RPMI8226 (cell line): ENCODE measurements around the gene TBC1D9.

ENCODE experiments used
- DNase-seq: peaks from one replicate; pipeline ENCODE4 v3.0.0-alpha.2; 2015

The TBC1D9 gene

DNA sequence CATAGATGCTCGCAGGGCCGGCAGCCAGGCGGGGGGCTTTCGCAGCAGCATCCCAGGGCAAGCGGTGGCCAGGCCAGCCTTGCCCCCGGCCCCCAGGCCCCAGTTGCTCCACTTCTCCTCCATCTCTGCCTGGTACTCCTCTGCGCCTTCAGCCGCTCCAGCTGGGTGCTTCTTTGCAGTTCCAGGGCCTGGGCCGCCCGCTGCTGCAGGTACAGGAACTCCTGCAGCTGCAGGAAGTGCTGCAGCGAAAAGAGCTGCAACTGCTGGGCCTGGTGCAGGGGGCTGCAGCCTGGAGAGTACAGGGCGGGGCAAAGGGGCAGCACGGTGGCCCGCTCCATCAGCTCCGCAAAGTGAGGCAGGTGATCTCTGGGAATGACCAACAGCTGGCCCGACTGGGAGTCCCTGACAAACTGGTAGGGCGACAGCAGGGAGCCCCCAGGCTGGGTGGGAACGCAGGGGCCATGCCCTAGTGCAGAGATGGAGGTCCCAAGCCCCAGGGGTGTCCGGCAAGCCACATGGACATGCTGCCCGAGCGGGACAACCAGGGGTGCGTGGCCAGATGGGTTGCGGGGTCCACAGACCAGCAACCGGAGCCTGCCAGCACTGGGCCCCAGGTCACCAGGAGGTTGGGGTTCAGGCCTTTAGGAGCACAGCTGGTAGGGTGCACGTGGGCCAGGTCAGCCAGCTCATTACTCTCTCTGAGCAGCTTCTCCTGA is 111.6 kb downstream of the TBC1D9 start:
- DNase-seq: no peak

DNA sequence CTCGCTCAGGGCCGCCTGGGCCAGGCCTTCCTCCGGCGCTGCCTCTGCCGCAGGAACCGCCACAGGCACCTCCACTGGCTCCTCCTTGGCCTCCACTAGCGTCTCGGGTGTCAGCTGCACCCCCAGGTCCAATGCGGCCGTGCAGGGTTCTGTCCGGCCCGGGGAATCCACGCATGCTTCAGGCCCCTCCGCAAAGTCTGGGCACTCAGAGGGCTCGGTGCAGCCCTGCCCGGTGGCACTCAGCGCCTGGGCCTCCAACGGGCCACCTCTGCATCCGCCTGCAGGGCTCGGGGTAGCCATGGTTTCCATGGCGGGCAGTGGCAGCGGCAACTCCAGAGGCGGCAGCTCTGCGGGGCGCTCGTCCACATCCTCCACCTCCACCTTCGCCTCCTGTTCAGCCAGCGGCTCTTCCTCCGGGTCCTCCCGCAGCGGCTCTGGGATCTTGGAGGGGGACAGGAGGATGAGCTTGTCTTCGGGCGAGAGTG is 112.6 kb downstream of the TBC1D9 start:
- DNase-seq: no peak

DNA sequence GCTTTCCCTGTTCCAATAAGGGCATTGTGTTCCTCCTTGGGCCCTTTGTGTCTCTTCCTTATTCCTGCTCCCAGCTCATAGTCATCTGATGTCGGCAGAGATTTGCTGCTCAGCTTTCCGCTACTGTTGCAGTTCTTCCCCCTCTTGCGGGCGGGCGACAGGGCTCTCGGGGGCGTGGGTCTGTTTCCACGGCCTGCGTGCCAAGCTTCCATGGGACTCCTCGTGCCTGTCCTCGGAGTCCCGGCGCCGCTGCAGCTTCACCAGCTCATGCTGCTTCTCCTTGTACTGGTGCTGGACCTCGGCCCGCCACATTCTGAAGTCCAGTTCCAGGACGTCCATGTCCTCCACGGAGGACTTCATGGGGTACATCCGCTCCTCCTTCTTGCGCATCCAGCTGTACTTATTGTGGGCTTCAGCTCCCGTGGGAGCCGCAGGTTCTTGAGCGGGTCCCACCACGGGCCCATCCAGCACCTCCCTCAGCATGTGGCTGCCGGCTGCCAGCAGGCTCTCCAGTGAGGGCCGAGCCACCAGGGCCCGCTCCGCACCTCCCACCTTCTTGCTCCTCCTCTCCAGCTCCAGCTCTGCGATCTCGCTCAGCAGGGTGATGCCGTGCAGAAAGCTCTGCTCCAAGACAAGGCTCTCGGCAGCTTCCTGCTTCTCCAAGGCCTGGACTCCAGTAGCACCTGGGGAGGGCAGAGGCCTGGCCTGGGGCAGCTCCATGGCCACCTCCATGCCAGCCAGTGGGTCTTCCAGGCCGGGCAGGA is 113.3 kb downstream of the TBC1D9 start:
- DNase-seq: no peak

DNA sequence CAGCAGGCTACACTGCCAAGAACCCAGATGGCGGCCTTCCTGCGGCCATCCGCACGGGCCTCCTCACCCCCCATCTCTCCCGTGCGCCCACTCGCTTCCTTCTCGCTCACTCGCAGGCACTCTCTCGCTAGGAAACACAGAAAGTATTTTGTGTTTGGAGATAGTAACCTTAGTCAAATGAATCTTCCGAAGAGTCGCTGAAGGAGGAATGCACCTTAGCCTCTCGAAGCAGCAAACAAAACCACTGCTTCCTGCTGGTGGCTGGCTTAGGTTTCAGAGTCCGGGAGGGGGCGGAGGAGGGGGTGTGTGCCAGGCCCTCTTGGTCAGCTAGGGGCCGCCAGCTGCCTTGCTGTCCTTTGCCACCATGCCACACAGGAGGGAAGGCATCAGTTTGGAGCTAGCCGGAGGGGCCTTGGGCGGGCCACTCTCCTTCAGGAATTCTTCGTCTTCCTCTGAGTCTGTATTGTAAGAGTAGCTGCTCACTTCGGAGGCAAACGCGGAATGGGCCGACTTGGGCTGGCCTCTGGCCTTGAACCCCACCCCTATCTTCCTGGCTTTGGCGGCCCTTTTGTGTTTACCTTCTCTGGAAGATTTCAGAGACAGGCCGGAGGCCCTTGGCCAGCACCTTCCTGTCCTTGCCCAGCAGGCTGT is 114.3 kb downstream of the TBC1D9 start:
- DNase-seq: no peak

DNA sequence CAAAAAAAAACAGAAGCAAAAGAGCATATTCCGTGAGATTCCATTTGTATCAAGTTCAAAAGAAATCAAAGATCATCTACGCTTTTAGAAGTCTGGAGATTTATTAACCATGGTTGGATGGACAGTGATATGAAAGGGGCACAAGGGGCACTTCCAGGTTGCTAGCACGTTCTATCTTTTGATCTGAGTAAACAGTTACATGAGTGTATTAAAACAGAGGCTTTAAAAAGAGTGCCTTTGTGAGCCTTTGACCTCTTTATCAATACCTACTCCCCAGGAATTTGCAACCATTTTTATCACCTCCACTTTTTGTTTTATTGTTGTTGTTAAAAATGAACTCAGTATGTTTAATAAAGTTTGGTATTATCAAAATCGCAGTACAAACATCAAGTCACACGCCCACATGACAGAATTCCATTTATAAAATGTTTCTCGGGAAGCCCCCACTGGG is 115.1 kb downstream of the TBC1D9 start:
- no peak for DNase-seq

DNA sequence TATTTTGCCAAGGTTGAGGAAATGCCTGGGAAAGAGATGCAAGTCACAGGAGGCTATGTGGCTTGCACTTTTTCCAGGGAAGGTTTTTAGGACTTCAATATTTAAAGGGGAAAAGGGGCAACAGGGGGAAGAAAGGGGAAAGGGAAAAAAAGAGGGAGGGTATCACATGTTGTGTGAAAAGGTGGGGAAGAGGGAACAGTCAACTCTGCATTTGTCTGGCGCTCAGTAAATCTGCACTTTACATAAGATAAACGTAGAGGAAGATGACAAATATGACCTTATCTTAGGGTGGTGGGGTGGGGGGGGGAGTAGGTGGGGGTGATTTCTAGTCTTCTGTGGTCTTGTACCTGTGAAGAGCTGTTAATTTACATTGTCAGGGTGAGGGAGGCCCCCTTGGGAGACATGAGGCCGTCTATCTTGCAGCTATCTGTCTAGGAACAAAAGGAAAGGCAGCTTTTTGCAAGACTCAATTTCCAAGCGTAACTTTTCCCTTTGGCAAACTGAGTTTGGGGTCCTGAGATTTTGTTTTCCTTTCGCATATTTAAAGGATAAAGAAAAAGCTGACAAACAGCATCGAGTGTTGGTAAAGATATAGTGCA is 115.9 kb downstream of the TBC1D9 start:
- no peak for DNase-seq

DNA sequence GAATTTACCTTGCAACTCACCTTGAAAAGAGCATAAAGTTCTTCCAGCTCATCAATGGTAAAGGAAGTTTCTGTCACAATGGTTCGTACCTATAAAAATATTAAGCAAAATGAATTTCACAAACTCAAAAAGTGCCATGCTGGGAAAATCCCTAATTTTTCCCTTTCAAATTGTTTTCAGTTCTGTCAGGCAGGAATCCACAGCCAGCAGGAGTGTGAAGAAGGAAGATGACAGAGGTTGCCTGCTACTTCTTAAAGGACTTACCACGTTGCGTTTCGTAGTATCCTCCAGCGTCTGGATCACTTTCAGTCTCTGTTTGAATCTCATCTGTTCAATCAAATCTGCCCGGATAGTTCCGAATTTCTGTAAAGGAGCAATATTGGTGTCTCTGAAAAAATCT is 117.1 kb downstream of the TBC1D9 start:
- no peak for DNase-seq

DNA sequence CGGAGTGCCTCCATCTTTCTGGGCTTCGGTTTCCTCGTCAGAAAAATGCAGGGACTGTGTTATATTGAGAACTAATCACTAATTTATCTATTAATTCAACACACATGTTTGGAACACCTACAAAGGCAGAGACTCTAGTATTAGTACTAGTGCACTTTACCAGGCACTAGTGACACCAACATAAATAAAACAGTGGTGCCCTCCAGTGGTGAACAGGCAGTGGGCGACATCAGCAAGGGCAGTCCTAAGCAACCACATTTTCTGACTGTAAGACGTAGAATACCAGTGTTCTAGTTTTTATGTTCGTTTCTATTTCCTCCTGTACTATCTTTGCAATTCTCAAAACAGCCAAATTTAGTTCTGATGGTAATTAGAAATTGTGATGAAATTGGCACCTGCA is 118.3 kb downstream of the TBC1D9 start:
- peak; percentile 30 for DNase-seq

DNA sequence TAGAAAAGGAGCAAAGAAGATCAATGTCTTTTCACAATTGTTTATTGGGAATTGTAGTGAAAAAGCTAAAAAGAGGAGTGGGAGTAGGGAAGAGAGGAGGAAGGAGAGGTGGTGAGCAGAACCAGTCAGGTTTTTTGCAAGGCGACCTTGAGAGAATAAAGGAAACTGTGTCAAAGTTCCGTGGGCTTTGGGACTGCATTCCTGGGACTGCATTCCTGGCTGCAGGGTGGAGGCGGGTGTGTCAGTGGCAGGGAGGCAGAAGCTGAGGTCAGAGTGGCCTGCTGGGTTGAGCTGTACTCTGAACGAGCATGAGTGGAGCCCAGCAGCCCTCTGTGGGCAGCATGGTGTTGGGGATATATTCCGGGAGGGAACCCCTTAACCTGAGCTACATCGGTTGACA is 120.6 kb downstream of the TBC1D9 start:
- no peak for DNase-seq

DNA sequence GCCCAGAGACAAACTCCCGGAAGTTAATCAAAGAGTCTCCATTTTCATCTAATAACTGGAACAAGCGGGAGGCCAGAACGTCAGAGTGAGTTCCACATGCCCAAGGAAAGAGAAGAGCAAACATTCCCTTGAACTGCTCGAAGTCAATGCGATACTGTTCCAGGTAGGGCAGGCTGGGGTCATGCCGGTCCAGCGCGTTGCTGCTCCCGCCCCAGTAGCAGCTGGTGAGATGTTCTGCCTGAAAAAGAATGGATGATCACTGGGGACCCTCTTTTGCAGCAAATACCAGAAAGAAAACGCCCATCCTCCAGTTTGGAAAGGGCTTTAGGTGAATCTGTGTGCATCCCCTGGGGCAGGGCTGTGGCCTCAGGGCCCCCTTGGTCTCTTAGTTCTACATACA is 122.2 kb downstream of the TBC1D9 start:
- no peak for DNase-seq

DNA sequence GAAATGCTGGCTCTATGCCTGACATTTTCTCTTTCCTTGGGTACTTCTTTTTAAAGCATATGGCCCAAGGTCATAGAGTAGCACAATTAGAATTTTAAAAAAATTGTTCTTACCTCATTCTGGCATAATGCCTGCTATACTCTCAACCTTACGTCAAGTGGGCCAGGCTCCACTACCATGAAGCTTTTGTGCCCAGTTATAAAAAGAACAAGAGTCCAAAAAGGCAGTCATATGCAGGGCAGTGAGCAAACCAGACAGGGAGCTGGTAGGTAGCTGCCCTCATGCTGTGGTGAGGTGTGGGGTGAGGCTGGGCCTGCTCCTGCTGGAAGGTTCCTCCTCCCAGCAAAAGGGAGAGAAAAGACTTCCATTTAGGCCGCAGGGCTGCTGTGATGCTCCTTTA is 123.1 kb downstream of the TBC1D9 start:
- no peak for DNase-seq

DNA sequence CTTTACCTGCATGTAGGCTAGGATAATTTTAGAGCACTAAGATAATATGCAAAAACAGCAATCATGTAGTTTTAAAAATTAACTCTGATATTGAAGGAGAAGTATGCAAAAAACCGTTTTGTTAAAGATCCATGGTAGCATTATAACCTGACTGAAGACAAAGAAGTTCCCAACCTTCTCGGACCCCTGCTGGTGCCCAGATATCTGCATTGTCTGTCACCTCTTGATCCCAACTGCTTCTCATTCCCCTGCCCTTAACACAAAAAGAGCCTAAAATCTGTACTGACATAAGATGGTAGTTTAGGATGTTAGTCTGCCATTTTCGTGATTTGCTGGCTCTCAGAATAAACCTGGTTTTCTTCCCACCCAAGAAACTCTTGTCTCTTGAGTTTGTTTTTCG is 125.9 kb downstream of the TBC1D9 start:
- no peak for DNase-seq

DNA sequence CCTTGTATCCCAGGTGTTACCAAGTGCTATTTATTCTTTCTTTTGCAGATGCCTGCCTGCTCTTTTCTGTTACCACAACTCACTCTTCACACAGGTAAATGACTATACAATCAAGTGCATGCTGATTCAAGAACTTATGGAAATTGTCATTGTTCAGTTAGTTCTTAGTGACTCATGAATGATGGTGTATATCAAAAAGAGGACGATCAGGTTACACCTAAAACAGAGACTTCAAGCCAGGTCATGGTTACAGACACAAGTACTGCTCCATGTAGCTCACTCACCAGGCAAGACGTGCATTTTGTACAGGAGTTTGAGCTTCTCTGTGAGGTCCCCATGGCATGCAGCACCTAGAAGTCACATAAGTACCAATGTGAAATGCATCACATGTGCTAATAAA is 128.2 kb downstream of the TBC1D9 start:
- DNase-seq: no peak

DNA sequence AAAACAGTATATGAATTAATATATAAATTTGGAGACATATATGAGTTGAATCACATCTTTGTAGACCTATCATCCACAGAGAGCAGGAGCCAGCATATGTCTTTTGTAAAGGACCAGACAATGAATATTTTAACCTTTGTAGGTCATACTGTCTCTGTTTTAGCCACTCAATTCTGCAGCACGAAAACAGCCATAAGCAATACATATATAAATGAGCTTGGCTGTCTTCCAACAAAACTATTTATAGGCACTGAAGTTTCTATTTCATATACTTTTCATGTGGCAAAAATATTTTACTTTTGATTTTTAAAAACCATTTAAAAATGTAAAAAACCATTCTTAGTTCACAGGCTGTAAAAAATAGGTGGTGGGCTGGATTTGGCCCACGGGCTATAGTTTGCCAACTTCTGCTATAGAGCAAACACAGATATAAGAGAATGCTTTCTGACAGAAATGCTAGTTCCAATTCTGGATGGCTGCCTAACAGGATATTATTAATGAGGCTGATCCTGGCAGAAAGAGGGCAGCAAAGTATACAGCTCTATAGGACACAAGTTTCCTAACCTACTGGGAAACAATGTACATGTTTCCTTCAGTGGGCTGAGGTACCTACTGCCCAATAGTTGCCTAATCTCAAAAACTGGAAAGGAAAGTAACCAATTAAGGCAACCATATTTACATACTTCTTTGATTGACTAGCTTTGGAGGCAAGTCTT is 129.4 kb downstream of the TBC1D9 start:
- peak; percentile 45 for DNase-seq

DNA sequence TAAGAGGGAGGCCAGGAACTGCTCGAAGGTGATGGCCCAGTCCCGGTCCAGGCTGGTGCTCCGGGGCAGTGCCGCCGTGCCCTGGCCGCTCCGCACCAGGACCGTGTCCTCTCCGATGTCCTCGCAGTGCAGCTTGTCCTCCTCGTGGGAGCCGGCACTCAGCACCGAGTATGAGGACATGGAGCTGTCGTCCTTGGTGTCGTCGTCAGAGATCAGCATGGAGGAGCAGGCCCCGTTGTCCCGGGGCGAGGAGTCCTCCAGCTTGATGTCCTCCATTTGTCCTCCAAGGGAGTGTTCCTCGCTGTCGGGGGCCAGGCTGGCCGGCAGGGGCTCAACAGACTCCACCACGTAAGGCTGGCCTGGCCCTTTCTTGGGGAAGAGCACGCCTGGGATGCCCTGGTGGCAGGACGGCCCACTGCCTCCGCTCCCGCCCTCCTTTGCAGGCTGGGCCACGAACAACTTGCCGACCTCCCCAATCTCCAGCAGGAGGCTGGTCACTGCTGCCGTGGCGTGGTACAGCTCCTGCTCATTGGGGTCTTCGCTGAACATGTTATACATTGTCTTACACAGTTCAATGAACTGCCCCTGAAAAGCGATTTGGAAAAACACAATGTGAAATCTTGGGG is 133.7 kb downstream of the TBC1D9 start:
- DNase-seq: no peak

DNA sequence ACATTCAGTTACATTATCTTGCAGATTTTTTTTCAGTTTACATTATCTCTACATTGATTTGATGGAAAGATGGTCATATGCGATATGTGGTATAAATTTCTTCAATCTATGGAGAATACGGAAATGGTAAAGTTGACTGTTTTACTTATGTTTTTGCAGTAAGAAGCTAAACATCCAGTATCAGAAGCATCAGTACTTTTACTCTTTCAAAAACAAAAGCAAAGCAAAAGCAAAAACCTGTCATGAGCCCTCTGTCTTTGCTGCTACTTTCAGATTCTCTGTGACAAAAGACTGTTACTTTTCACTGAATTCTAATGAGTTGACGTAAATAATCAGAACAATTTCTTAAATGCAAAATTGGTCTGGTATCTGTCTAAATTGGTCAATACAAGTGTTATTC is 135.0 kb downstream of the TBC1D9 start:
- no peak for DNase-seq

DNA sequence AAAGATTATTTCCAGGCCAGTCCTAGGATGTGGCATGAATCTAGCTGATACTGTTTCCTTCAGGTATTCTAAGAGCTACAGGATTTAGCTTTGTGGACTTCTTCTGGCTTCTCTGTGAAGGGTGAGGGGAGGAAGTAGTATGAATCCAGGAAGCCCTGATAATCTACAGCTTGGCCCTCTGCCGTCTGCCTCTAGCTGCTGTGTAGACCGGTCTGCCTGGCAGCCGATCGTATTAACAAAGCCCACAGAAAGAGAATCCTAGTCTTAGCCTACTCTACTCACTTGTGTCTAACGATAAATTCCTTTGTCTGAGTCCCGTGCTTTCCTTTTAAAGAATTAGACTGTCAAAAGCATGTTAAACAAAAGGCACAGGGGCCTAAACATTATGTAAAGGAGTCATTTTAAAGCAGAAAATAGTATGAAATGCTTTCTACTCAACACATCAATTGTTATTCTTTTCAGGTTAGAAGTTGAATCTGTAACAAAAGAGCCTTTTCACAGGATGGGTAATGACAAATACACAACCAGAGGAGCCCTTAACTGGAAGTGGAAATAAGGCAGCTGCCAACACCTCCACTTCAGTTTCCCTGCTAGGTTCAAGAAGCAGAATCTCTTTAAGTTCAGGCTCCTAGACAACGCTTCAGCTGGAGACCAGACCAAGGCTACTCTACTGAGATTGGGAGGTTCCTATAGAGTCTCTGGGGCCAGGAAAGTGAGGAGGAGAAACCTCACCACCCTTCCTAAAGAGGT is 138.5 kb downstream of the TBC1D9 start:
- no peak for DNase-seq

DNA sequence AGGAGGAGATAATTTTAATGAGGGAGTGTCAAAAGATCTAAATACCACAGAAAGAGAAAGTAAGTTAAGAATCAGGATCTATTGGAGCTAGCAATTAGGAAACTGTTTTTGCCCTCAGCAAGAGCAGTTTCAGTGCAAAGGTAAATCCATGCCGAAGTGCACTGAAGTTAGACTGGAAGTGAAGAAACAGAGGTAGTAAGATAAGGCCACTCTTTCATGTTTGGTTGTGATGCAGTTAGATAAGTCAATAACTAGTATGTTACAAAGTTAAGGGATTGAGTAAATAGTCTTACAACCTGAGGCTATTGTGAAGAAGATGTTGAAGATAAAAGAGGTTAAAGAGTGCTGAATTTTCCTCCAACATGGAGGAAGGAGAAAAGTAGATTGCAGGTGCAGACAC is 140.7 kb downstream of the TBC1D9 start:
- DNase-seq: no peak

DNA sequence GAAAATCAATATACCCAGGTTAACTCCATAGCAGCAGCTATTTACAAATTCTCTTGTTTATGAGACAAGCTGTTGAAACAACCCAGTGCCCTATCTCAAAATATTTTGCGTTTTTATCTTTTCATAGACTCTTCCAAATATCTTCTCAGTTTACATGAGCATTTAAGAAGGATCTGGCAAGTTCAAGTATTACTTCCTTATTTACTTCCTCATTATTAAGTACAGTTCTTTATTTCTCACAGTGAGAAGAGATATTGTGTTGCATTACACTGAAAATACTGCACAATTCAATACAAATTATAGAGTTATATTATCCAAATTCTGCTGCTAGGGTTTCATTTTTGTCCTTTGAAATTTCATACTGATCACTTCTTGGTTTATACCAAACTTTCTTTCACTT is 143.8 kb downstream of the TBC1D9 start:
- DNase-seq: no peak

DNA sequence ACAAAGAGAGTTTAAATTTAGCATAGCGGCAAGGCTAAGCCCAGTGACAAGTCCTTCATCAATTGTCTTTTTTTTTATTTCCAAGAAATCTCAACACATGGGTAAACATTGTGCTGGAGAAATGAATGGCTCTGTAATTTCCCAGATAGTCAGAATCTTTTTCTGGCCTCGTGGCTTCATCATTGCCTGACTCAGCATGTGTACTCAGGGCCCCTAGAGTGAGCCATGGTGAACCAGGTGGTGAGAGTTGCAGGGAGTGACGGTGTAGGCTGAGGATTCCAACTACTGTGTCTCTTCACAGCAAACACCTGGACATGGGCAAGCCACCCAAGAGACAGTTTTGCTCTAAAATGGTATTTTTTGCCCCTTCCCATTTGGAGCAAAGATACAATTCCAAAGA is 144.3 kb downstream of the TBC1D9 start:
- DNase-seq: peak; percentile 63
